HEK293 (cell line): ENCODE results near the gene GALT.

Experiments
- CTCF ChIA-PET: fragments of 350-600 bp; formaldehyde crosslinking; extraction: SDS; loops from one replicate; lab custom pipeline; 2021; ENCODE audit warnings: antibody characterized with exemption; lab: Yijun Ruan, JAX
- POLR2A ChIA-PET: fragments of 300-600 bp; formaldehyde crosslinking; extraction: SDS; loops from one replicate; lab custom pipeline; 2020; ENCODE audit warnings: antibody characterized with exemption, inconsistent platforms; lab: Yijun Ruan, JAX
- H3K27ac ChIP-seq: fragments of 200-500 bp; sonication (Bioruptor generic); 2 replicates; pipeline ENCODE4 v1.5.1; 2014; ENCODE audit warnings: low read depth, low read length, control low read depth, inconsistent platforms; ENCODE audit errors: extremely low read depth
- H3K36me3 ChIP-seq, 2 experiments: fragments of 200-500 bp in 1 of 2; sonication (Bioruptor generic) in 1 of 2; 1 replicate in 1 of 2; 2 replicates in 1 of 2; pipeline ENCODE4 v1.5.1; 2014 to 2017; ENCODE audit warnings: inconsistent platforms in 2 of 2, low read length in 2 of 2; ENCODE audit not compliant: control insufficient read depth in 2 of 2, insufficient read depth in 1 of 2
- H3K4me1 ChIP-seq: fragments of 200-500 bp; sonication (Bioruptor generic); 2 replicates; pipeline ENCODE4 v1.5.1; 2014; ENCODE audit warnings: mild to moderate bottlenecking, low read length, inconsistent platforms; ENCODE audit not compliant: control insufficient read depth, insufficient read depth
- H3K4me3 ChIP-seq: 2 replicates; pipeline ENCODE4 v1.5.1; 2011; ENCODE audit warnings: low read depth, mild to moderate bottlenecking, control low read depth, low read length, moderate library complexity
- H3K9me3 ChIP-seq: fragments of 200-500 bp; sonication (Bioruptor generic); 2 replicates; pipeline ENCODE4 v1.5.1; 2014; ENCODE audit warnings: low read depth, low read length, inconsistent platforms; ENCODE audit not compliant: control insufficient read depth, insufficient read depth
- INSM2 ChIP-seq: fragments of 450-650 bp; formaldehyde crosslinking; IDR thresholded peaks from 2 replicates; pipeline ENCODE4 v1.5.1; 2016; ENCODE audit warnings: missing biosample characterization, missing genetic modification characterization
- RBAK ChIP-seq: fragments of 450-650 bp; formaldehyde crosslinking; IDR thresholded peaks from 2 replicates; pipeline ENCODE4 v1.5.1; 2016; ENCODE audit warnings: missing biosample characterization, missing genetic modification characterization
- SALL2 ChIP-seq: fragments of 450-650 bp; formaldehyde crosslinking; IDR thresholded peaks from 2 replicates; pipeline ENCODE4 v1.5.0; 2017; ENCODE audit warnings: missing biosample characterization, mild to moderate bottlenecking, missing genetic modification characterization, borderline replicate concordance
- SP2 ChIP-seq: fragments of 450-650 bp; formaldehyde crosslinking; IDR thresholded peaks from 2 replicates; pipeline ENCODE4 v1.5.1; 2016; ENCODE audit warnings: missing biosample characterization, missing genetic modification characterization
- ZBTB1 ChIP-seq: fragments of 450-650 bp; formaldehyde crosslinking; IDR thresholded peaks from 2 replicates; pipeline ENCODE4 v1.5.1; 2016; ENCODE audit warnings: missing biosample characterization, missing genetic modification characterization
- ZBTB11 ChIP-seq: fragments of 450-650 bp; formaldehyde crosslinking; conservative IDR thresholded peaks from 2 replicates; pipeline ENCODE4 v1.5.1; 2016; ENCODE audit warnings: low read depth, missing biosample characterization, missing genetic modification characterization
- ZFP41 ChIP-seq: fragments of 450-650 bp; formaldehyde crosslinking; IDR thresholded peaks from 2 replicates; pipeline ENCODE4 v1.5.1; 2016; ENCODE audit warnings: missing biosample characterization, missing genetic modification characterization, borderline replicate concordance
- ZNF112 ChIP-seq: fragments of 450-650 bp; formaldehyde crosslinking; IDR thresholded peaks from 2 replicates; pipeline ENCODE4 v1.5.0; 2017; ENCODE audit warnings: missing biosample characterization, missing genetic modification characterization
- ZNF488 ChIP-seq: fragments of 450-650 bp; formaldehyde crosslinking; IDR thresholded peaks from 2 replicates; pipeline ENCODE4 v1.5.1; 2016; ENCODE audit warnings: missing biosample characterization, missing genetic modification characterization
- ZNF518A ChIP-seq: fragments of 450-650 bp; formaldehyde crosslinking; conservative IDR thresholded peaks from 2 replicates; pipeline ENCODE4 v1.5.1; 2016; ENCODE audit warnings: low read depth, missing biosample characterization, missing genetic modification characterization
- ZNF521 ChIP-seq: fragments of 450-650 bp; formaldehyde crosslinking; IDR thresholded peaks from 2 replicates; pipeline ENCODE4 v1.5.1; 2017; ENCODE audit warnings: missing biosample characterization, mild to moderate bottlenecking, missing genetic modification characterization
- ZNF624 ChIP-seq: fragments of 450-650 bp; formaldehyde crosslinking; IDR thresholded peaks from 2 replicates; pipeline ENCODE4 v1.5.1; 2017; ENCODE audit warnings: missing biosample characterization, missing genetic modification characterization
- ZNF660 ChIP-seq: fragments of 450-650 bp; IDR thresholded peaks from 2 replicates; pipeline ENCODE4 v1.5.1; 2018; ENCODE audit warnings: missing biosample characterization, mild to moderate bottlenecking, missing genetic modification characterization
- ZNF664 ChIP-seq: fragments of 450-650 bp; formaldehyde crosslinking; IDR thresholded peaks from 2 replicates; pipeline ENCODE4 v1.5.1; 2016; ENCODE audit warnings: missing biosample characterization, missing genetic modification characterization
- ZNF704 ChIP-seq: fragments of 450-650 bp; formaldehyde crosslinking; IDR thresholded peaks from 2 replicates; pipeline ENCODE4 v1.5.1; 2016; ENCODE audit warnings: missing biosample characterization, missing genetic modification characterization
- ZNF843 ChIP-seq: fragments of 450-650 bp; formaldehyde crosslinking; IDR thresholded peaks from 2 replicates; pipeline ENCODE4 v1.5.1; 2016; ENCODE audit warnings: missing biosample characterization, missing genetic modification characterization
- ZSCAN16 ChIP-seq: fragments of 450-650 bp; formaldehyde crosslinking; IDR thresholded peaks from 2 replicates; pipeline ENCODE4 v1.5.1; 2016; ENCODE audit warnings: missing biosample characterization, missing genetic modification characterization

Gene GALT

GRCh38 chr9:34606905-34607304, 39.6 kb upstream of the GALT start:
- POLR2A ChIA-PET: no interaction called here
- Histone ChIP-seq H3K9me3 (no peaks in the 10 kb centered on the region), H3K36me3 (peaks cover 0 to 16% of the 10 kb centered on the region in 2 experiments; a peak in 1 of 3 replicates), H3K4me1 (no peaks in the 10 kb centered on the region), H3K27ac (no peak overlapping the region), H3K4me3 (no peak overlapping the region)
- CTCF ChIA-PET: interaction anchor here (0.7 to 6.1 kb wide), 7 partner anchors 10 to 940 kb away, joined by 3 to 105 read pairs (median 10); no protein-coding TSS in a partner anchor
- TF ChIP-seq ZNF521 (tag by site-specific recombination): no peak
- TF ChIP-seq ZNF660 (tag by site-specific recombination): no peak
- no peak for TF ChIP-seq ZNF624
- TF ChIP-seq ZBTB1 (tag by site-specific recombination): no peak
- TF ChIP-seq SP2: no peak
- no peak for TF ChIP-seq ZNF112 (tag by site-specific recombination)
- TF ChIP-seq RBAK (tag by site-specific recombination): no peak
- no peak for TF ChIP-seq SALL2
- no peak for TF ChIP-seq ZBTB11 (tag by site-specific recombination)
- TF ChIP-seq ZNF704 (tag by site-specific recombination): no peak
- TF ChIP-seq INSM2: no peak
- no peak for TF ChIP-seq ZNF488 (tag by site-specific recombination)
- no peak for TF ChIP-seq ZNF664 (tag by site-specific recombination)

- Histone ChIP-seq H3K4me3 (no peak overlapping the region), H3K4me1 (no peaks in the 10 kb centered on the region), H3K9me3 (no peaks in the 10 kb centered on the region), H3K27ac (no peak overlapping the region), H3K36me3 (peaks cover 0 to 16% of the 10 kb centered on the region in 2 experiments; a peak in 1 of 3 replicates)
- POLR2A ChIA-PET: interaction anchor here (0.7 kb wide), 1 partner anchor 12 kb away, joined by 3 read pairs; no protein-coding TSS in a partner anchor
- CTCF ChIA-PET: interaction anchor here (1.4 to 6.1 kb wide), 6 partner anchors 10 to 203 kb away, joined by 3 to 105 read pairs (median 28); no protein-coding TSS in a partner anchor
- TF ChIP-seq ZNF518A (tag by site-specific recombination) (no peak), ZSCAN16 (no peak), ZFP41 (tag by site-specific recombination) (no peak), ZNF843 (tag by site-specific recombination) (no peak)
Observed at GRCh38 chr9:34607331-34607730, 39.1 kb upstream of the GALT start.
